ENCODE data around the gene NANOG. TPM values are rescaled to one million over a fixed set of nuclear protein-coding genes. Genes with fewer than 3 reads are reported as not detected.
A peak's percentile ranks its signal among the peaks of the same experiment; 100 is the strongest.
"Not testable (repeated sequence)": the region's sequence is repeated elsewhere in the genome, so short reads cannot be mapped to it uniquely, and the experiment has no call there.

The NANOG gene
- total and polyA plus RNA-seq, 7 experiments from 2014 or later, result 0.51 TPM; not detected in 6

DNA sequence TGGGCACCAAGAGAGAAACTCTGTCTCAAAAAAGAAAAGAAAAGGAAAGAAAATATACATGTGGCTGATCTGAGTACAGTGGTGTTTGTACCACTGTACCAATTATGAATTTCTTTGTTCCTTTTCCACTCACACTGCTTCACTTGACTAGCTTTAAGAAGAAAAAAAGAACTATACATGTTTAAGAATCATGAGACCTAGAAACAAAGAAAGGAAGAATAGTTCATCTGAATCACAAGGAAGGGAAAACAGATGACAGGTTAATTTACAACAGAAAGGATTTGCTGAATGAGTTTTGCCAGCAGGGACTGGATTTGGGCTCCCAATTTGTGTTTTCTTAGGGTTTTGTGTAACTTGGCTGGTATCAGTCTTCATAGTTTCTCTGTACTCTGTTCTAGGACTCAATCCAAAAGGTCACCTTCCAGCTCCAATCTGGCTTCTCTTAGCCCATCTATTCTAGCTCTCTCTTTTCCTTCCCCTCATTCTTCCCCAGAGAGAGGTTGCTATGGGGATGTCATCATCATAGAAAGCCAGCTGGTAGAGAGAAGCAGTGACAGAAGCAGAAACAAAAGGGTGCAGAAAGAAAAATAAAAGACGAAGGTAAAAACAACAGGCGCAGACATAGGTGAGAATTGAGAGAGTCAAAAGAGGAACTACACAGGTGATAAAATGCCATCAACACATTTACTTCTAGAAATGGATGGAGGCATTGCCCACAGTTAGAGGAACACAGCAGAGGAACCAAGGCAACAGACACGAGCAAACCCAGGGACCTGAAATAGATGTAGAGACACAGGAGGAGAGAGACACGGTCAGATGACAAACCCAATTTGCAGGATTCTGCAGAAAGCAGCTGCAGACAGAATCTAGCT lies 58.3 kb downstream of the NANOG start:
- Mint-ChIP-seq H3K4me1 (peaks cover 0 to 13% (median 9%) of the 10 kb centered on the region in 7 donors), H3K27ac (peak overlapping the region in 1 of 9 donors; percentile 39), H3K27me3 (peaks cover 7 to 28% (median 21%) of the 10 kb centered on the region in 5 donors)
- H3K4me3 ChIP-seq (ENCODE audit: low read length); intact Hi-C loops (cut with micrococcal nuclease); CTCF ChIA-PET; H3K27me3 ChIP-seq (ENCODE audit: control insufficient read depth in 2 of 2, insufficient read depth in 2 of 2, low read length in 2 of 2); H3K4me3 Mint-ChIP-seq; H3K9me3 ChIP-seq (ENCODE audit: control insufficient read depth in 2 of 3, low read length in 3 of 3); H3K4me1 ChIP-seq (ENCODE audit: control insufficient read depth in 2 of 2, insufficient read depth in 2 of 2, low read length in 2 of 2); H3K36me3 Mint-ChIP-seq; POLR2A ChIA-PET; H3K9me3 Mint-ChIP-seq; DNase-seq; H3K36me3 ChIP-seq (ENCODE audit: control insufficient read depth in 2 of 3, insufficient read depth in 3 of 3, low read length in 3 of 3); H3K27ac ChIP-seq (ENCODE audit: low read depth, low read length): not testable (repeated sequence)
- ATAC-seq, result peak; percentile 49

DNA sequence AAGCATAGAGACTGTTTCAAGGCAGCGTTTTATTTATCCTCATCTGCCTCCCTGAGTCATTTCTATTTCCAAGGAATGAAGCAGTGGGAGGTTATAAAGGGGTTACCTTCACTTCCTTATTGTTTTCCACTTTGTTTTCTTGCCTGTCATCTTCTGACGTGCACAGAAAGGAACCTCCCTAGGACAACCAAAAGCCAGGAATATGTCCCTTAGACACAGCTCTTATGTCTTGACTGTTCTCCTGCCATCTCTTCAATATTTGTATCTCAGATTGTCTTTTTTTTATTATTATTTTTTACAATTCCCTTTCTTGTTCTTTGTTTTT lies 58.9 kb downstream of the NANOG start:
- CTCF ChIA-PET, result interaction anchor here (0.7 kb wide), 1 partner anchor 8 kb away, joined by 4 read pairs; no protein-coding TSS in a partner anchor
- H3K4me1 ChIP-seq (ENCODE audit: control insufficient read depth in 2 of 2, insufficient read depth in 2 of 2, low read length in 2 of 2); intact Hi-C loops (cut with micrococcal nuclease); H3K27ac ChIP-seq (ENCODE audit: low read depth, low read length); H3K9me3 Mint-ChIP-seq; ATAC-seq; H3K27ac Mint-ChIP-seq; H3K36me3 ChIP-seq (ENCODE audit: control insufficient read depth in 2 of 3, insufficient read depth in 3 of 3, low read length in 3 of 3); POLR2A ChIA-PET; H3K27me3 ChIP-seq (ENCODE audit: control insufficient read depth in 2 of 2, insufficient read depth in 2 of 2, low read length in 2 of 2); H3K9me3 ChIP-seq (ENCODE audit: control insufficient read depth in 2 of 3, low read length in 3 of 3); H3K4me3 ChIP-seq (ENCODE audit: low read length); H3K4me3 Mint-ChIP-seq; DNase-seq; H3K36me3 Mint-ChIP-seq: not testable (repeated sequence)
- H3K27me3 Mint-ChIP-seq, result peaks cover 7 to 34% (median 21%) of the 10 kb centered on the region in 5 donors
- H3K4me1 Mint-ChIP-seq, result peaks cover 0 to 13% (median 9%) of the 10 kb centered on the region in 7 donors

Other genes with a start within 250 kb of the NANOG start
- gene APOBEC1, start 123.5 kb upstream of the NANOG start, total RNA-seq, result not detected
- gene APOBEC1, start 123.5 kb upstream of the NANOG start, polyA plus RNA-seq, result not detected
- gene GDF3, start 93.6 kb upstream of the NANOG start, total RNA-seq, result not detected
- gene GDF3, start 93.6 kb upstream of the NANOG start, polyA plus RNA-seq, result not detected
- not detected for gene DPPA3, start 78.0 kb upstream of the NANOG start, total RNA-seq
- gene DPPA3, start 78.0 kb upstream of the NANOG start, polyA plus RNA-seq, result not detected
- 1 to 10 TPM in 2 of 5 experiments, not detected in 3; 2.4 to 3.5 TPM for gene CLEC4C, start 42.0 kb upstream of the NANOG start, total RNA-seq
- not detected for gene CLEC4C, start 42.0 kb upstream of the NANOG start, polyA plus RNA-seq
- not detected for gene NANOGNB, start 24.2 kb upstream of the NANOG start, total RNA-seq
- gene NANOGNB, start 24.2 kb upstream of the NANOG start, polyA plus RNA-seq, result not detected
- gene SLC2A14, start 83.5 kb downstream of the NANOG start, total RNA-seq, result 1 to 10 TPM in 3 of 5 experiments, under 1 TPM in 2; 0.15 to 4.3 (median 1.9) TPM
- gene SLC2A14, start 83.5 kb downstream of the NANOG start, polyA plus RNA-seq, result under 1 TPM in 1 of 2 donors, not detected in 1; 0.54 TPM
- gene SLC2A3, start 146.8 kb downstream of the NANOG start, total RNA-seq, result 100 to 1,000 TPM; 110 to 830 (median 488) TPM
- 100 to 1,000 TPM in 1 of 2 donors, 10 to 100 TPM in 1; 61.9 to 126 TPM for gene SLC2A3, start 146.8 kb downstream of the NANOG start, polyA plus RNA-seq
- 10 to 100 TPM; 19.8 to 30.2 (median 28.9) TPM for gene FOXJ2, start 243.3 kb downstream of the NANOG start, total RNA-seq
- 10 to 100 TPM; 11.2 to 15.5 TPM for gene FOXJ2, start 243.3 kb downstream of the NANOG start, polyA plus RNA-seq

Measured in naive thymus-derived CD4-positive, alpha-beta T cell (primary cell).